Activated B cell treated with CpG ODN at 0.5 μM for 24 hours (primary cell): Measurements from ENCODE around the gene CASP12. TPM values are rescaled to one million over a fixed set of nuclear protein-coding genes. Genes with fewer than 3 reads are reported as not detected.

Experiments
- ATAC-seq: fragments of 200-7000 bp; cut with Tn5 transposase; one replicate; pipeline ENCODE4 v1.10.0; 2021; ENCODE audit warnings: low read depth, mild to moderate bottlenecking, moderate library complexity
- CTCF ChIA-PET: fragments of 350-600 bp; sonication (Branson Sonifier 250); formaldehyde crosslinking; loops from one replicate; lab custom pipeline; 2021; ENCODE audit warnings: antibody characterized with exemption; lab: Charles Lee
- POLR2A ChIA-PET: fragments of 350-600 bp; sonication (Branson Sonifier 250); formaldehyde crosslinking; loops from one replicate; lab custom pipeline; 2021; ENCODE audit warnings: antibody characterized with exemption; lab: Charles Lee
- DNase-seq: peaks from one replicate; pipeline ENCODE4 v3.0.0; 2022
- H3K27ac Mint-ChIP-seq: one replicate; pipeline ENCODE4 v1.8.0; 2020; ENCODE audit warnings: mixed read lengths
- H3K27me3 Mint-ChIP-seq: one replicate; pipeline ENCODE4 v1.8.0; 2021; ENCODE audit warnings: mixed read lengths
- H3K36me3 Mint-ChIP-seq: one replicate; pipeline ENCODE4 v1.8.0; 2021; ENCODE audit warnings: low read depth, mixed read lengths
- H3K4me1 Mint-ChIP-seq: one replicate; pipeline ENCODE4 v1.8.0; 2021; ENCODE audit warnings: mixed read lengths
- H3K4me3 Mint-ChIP-seq: one replicate; pipeline ENCODE4 v1.8.0; 2020; ENCODE audit warnings: mild to moderate bottlenecking, mixed read lengths
- H3K9me3 Mint-ChIP-seq: one replicate; pipeline ENCODE4 v1.8.0; 2020; ENCODE audit warnings: mixed read lengths
- CTCF ChIP-seq: fragments of 200-600 bp; IDR thresholded peaks from one replicate; pipeline ENCODE4 v1.8.0; 2022; ENCODE audit warnings: antibody characterized with exemption, mild to moderate bottlenecking
- intact Hi-C: fragments of 100-400 bp; cut with micrococcal nuclease; formaldehyde crosslinking; loops from one replicate; pipeline ENCODE4 v1.15.1; 2024
- total RNA-seq: library from RNA; stranded (reverse); gene quantifications from 2 replicates; pipeline ENCODE4 v1.2.3, GENCODE V29; 2022

CASP12 gene
- total RNA-seq, 1 donor from 2014 or later, result not detected

- peak overlapping the region; percentile 54 for H3K27ac Mint-ChIP-seq
- ChIA-PET CTCF (no interaction called here), POLR2A (interaction anchor here (0.6 kb wide), 1 partner anchor 55 kb away, joined by 3 read pairs; no protein-coding TSS in a partner anchor)
Observed at GRCh38 chr11:104879514-104880190, 18.6 kb downstream of the CASP12 start.

GRCh38 chr11:104876861-104877431 lies 21.3 kb downstream of the CASP12 start:
- Mint-ChIP-seq H3K27ac (peak overlapping the region; percentile 86), H3K9me3 (no peaks in the 10 kb centered on the region), H3K4me1 (peaks cover 57% of the 10 kb centered on the region), H3K27me3 (no peaks in the 10 kb centered on the region), H3K4me3 (peak overlapping the region; percentile 66), H3K36me3 (no peaks in the 10 kb centered on the region)
- TF ChIP-seq CTCF, result no peak
- ChIA-PET POLR2A (no interaction called here), CTCF (interaction anchor here (0.8 kb wide), 1 partner anchor 38 kb away, joined by 3 read pairs; no protein-coding TSS in a partner anchor)
- intact Hi-C loops, result loop anchor here (1.0 to 5.0 kb wide), 5 partner anchors 18 to 78 kb away; partner anchors contain the start of gene CASP12
- DNase-seq (no peak), ATAC-seq (peak; percentile 80)

More at GRCh38 chr11:104879514-104880190, 18.6 kb downstream of the CASP12 start:
- Mint-ChIP-seq H3K36me3 (no peaks in the 10 kb centered on the region), H3K9me3 (no peaks in the 10 kb centered on the region), H3K27me3 (no peaks in the 10 kb centered on the region), H3K4me3 (no peak overlapping the region), H3K4me1 (peaks cover 62% of the 10 kb centered on the region)
- intact Hi-C loops, result loop anchor here (5.0 kb wide), 2 partner anchors 37 to 172 kb away; no protein-coding TSS in a partner anchor
- no peak for TF ChIP-seq CTCF
- no peak for ATAC-seq
- no peak for DNase-seq

GRCh38 chr11:104876324-104876723 lies 21.9 kb downstream of the CASP12 start:
- H3K27ac Mint-ChIP-seq, result peak overlapping the region; percentile 86
- TF ChIP-seq CTCF, result no peak
- no peaks in the 10 kb centered on the region for H3K9me3 Mint-ChIP-seq
- ATAC-seq, result peak; percentile 32
- H3K27me3 Mint-ChIP-seq, result no peaks in the 10 kb centered on the region
- H3K4me3 Mint-ChIP-seq, result peak overlapping the region; percentile 66
- DNase-seq, result no peak
- intact Hi-C loops, result loop anchor here (2.0 to 5.0 kb wide), 3 partner anchors 34 to 78 kb away; no protein-coding TSS in a partner anchor
- no peaks in the 10 kb centered on the region for H3K36me3 Mint-ChIP-seq
- peaks cover 56% of the 10 kb centered on the region for H3K4me1 Mint-ChIP-seq
- POLR2A ChIA-PET, result no interaction called here
- CTCF ChIA-PET, result interaction anchor here (0.8 kb wide), 1 partner anchor 38 kb away, joined by 3 read pairs; no protein-coding TSS in a partner anchor

- Mint-ChIP-seq H3K27me3 (no peaks in the 10 kb centered on the region), H3K27ac (no peak overlapping the region), H3K4me1 (peaks cover 49% of the 10 kb centered on the region), H3K4me3 (no peak overlapping the region), H3K9me3 (no peaks in the 10 kb centered on the region), H3K36me3 (no peaks in the 10 kb centered on the region)
- no peak for DNase-seq
- CTCF ChIA-PET, result no interaction called here
- intact Hi-C loops, result no loop called here
- no peak for ATAC-seq
- TF ChIP-seq CTCF, result no peak
- POLR2A ChIA-PET, result interaction anchor here (0.6 kb wide), 1 partner anchor 168 kb away, joined by 4 read pairs; no protein-coding TSS in a partner anchor
Observed at GRCh38 chr11:104873252-104873651, 25.0 kb downstream of the CASP12 start.

GRCh38 chr11:104872393-104872792 lies 25.9 kb downstream of the CASP12 start:
- ChIA-PET CTCF (no interaction called here), POLR2A (no interaction called here)
- H3K27me3 Mint-ChIP-seq, result no peaks in the 10 kb centered on the region
- no peak overlapping the region for H3K27ac Mint-ChIP-seq
- ATAC-seq, result no peak
- no peaks in the 10 kb centered on the region for H3K9me3 Mint-ChIP-seq
- no peak for DNase-seq
- no peak overlapping the region for H3K4me3 Mint-ChIP-seq
- intact Hi-C loops, result no loop called here
- H3K4me1 Mint-ChIP-seq, result peaks cover 40% of the 10 kb centered on the region
- no peak for TF ChIP-seq CTCF
- no peaks in the 10 kb centered on the region for H3K36me3 Mint-ChIP-seq
